Measurements from ENCODE around the gene SH3RF1. TPM values are rescaled to one million over a fixed set of nuclear protein-coding genes. Genes with fewer than 3 reads are reported as not detected.

SH3RF1 gene
- total RNA-seq, 2 donors from 2014 or later, result 7.8 to 12.4 TPM

DNA sequence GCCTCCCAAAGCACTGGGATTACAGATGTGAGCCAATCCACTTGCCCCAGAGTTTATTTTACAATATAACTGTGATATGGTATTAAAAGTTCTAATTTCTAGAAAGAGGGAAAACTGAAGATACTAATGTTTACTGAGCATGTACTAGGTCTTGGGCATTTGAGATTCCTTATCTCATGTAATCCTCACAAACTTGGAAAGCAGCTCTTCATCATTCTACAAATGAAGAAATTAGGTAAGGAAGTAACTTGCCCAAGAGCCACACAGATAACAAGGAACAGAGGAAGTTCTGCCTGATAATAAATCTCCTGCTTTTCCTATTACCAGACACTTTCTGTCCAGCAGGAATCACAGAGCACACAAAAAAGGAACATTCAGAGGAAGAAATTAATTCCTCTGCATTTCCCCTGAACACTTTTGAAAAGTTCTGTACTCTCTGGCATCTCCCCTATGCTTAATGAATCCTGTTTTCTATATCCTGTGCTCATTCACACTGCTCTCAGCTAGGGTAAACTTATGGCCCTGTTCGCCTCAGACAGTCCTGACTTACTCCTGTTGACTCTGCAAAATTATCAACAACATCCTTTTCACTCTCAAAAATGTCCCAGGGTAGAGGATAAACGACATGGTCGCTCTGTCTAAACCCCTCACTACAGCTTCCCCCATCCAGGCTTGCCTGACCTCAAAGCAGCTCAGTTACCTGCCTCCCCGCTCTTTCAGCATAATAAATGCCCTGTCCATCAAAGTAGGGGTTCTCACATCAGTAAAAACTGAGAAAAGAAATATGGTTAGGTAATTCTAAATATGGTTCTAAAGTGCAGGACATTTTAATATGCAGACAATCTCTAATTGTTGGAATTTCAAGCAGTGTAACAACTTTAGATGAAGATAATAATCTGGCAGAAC, 13.6 kb downstream of the SH3RF1 start:
- no peaks in the 10 kb centered on the region for H3K36me3 ChIP-seq
- H3K9me3 ChIP-seq, result no peaks in the 10 kb centered on the region
- peaks cover 0 to 64% of the 10 kb centered on the region in 2 donors for H3K4me1 ChIP-seq
- no peaks in the 10 kb centered on the region for H3K27me3 ChIP-seq
- no peak overlapping the region for H3K27ac ChIP-seq
- H3K4me3 ChIP-seq, result no peak overlapping the region
- TF ChIP-seq, protein P1, sequence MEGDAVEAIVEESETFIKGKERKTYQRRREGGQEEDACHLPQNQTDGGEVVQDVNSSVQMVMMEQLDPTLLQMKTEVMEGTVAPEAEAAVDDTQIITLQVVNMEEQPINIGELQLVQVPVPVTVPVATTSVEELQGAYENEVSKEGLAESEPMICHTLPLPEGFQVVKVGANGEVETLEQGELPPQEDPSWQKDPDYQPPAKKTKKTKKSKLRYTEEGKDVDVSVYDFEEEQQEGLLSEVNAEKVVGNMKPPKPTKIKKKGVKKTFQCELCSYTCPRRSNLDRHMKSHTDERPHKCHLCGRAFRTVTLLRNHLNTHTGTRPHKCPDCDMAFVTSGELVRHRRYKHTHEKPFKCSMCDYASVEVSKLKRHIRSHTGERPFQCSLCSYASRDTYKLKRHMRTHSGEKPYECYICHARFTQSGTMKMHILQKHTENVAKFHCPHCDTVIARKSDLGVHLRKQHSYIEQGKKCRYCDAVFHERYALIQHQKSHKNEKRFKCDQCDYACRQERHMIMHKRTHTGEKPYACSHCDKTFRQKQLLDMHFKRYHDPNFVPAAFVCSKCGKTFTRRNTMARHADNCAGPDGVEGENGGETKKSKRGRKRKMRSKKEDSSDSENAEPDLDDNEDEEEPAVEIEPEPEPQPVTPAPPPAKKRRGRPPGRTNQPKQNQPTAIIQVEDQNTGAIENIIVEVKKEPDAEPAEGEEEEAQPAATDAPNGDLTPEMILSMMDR (IDR thresholded peaks at IDR 0.05), result no peak
- DNase-seq (ENCODE audit: low spot score), result no peak

DNA sequence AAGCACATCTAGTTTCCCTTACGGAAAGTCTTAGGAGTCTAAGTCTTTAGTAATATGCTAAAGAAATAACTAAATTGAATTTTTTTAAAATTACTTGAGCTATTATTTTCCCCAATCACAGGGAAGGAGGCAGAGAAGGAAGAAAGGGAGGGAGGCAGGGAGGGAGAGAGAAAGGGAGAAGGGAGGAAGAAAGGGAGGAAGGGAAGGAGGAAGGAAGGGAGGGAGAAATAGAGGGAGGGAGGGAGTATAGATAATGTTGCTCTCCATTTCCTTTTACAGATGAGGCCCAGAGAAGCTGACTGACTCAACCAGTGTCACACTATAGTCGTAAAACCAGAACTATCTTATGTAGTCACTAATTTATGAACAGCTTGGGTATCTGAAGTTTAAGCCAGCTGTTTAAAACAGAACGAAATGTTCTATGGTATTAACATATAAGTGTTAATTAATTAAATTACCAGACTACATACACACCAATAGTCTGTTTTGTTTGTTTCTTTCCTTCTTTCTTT, 14.6 kb downstream of the SH3RF1 start:
- no peak overlapping the region for H3K27ac ChIP-seq
- DNase-seq (ENCODE audit: low spot score), result no peak
- no peaks in the 10 kb centered on the region for H3K27me3 ChIP-seq
- peaks cover 0 to 67% of the 10 kb centered on the region in 2 donors for H3K4me1 ChIP-seq
- TF ChIP-seq, protein P1 (IDR thresholded peaks at IDR 0.05), result no peak
- no peak overlapping the region for H3K4me3 ChIP-seq
- H3K9me3 ChIP-seq, result no peaks in the 10 kb centered on the region
- H3K36me3 ChIP-seq, result no peaks in the 10 kb centered on the region

DNA sequence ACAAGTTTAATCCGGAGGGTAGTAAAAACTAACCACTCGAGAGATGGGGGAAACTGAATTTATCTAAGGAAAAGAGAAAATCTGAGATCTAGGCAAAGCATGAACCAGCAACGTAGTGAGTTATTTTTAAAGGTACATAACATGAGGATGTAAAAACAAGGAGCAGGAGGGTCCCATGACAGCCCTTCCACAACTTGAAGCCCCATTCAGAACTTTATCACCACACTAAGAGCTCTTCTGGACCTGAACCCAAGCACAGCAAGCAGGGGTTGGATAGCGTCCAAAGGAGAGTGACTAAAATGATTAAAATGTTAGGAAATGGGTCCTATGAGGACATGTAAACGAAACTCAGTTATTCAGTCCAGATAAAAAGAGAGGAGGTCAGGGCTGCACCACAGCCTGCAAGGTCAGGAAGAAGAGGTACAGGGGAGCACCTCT, 16.2 kb downstream of the SH3RF1 start:
- H3K36me3 ChIP-seq, result no peaks in the 10 kb centered on the region
- TF ChIP-seq, protein P1 (IDR thresholded peaks at IDR 0.05), result no peak
- H3K4me3 ChIP-seq, result no peak overlapping the region
- DNase-seq (ENCODE audit: low spot score), result peak; percentile 66
- H3K4me1 ChIP-seq, result peaks cover 0 to 56% of the 10 kb centered on the region in 2 donors
- H3K9me3 ChIP-seq, result no peaks in the 10 kb centered on the region
- peak overlapping the region in 1 of 2 donors; percentile 9 for H3K27ac ChIP-seq
- no peaks in the 10 kb centered on the region for H3K27me3 ChIP-seq

DNA sequence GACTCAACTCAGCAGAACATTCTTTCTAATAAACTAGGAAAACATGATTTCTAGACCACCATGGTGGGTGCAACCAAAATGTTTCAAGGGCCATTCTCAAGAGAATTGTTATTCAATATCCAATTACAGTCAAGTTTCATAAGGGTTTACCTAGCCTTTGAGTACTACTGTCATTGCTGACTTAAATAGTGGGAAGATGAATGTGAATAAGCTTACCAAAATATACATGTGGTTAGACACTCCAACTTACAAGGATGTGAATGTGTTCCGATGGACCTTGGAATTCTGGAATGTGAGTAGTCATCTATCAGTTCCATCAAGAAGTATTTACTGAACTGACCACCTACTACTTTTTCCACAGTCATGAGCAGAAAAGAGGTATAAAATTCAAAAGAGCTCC, 16.9 kb downstream of the SH3RF1 start:
- DNase-seq (ENCODE audit: low spot score), result no peak
- no peaks in the 10 kb centered on the region for H3K9me3 ChIP-seq
- TF ChIP-seq, protein P1 (IDR thresholded peaks at IDR 0.05), result no peak
- H3K27me3 ChIP-seq, result no peaks in the 10 kb centered on the region
- no peak overlapping the region for H3K27ac ChIP-seq
- H3K36me3 ChIP-seq, result no peaks in the 10 kb centered on the region
- H3K4me3 ChIP-seq, result no peak overlapping the region
- peaks cover 0 to 56% of the 10 kb centered on the region in 2 donors for H3K4me1 ChIP-seq

DNA sequence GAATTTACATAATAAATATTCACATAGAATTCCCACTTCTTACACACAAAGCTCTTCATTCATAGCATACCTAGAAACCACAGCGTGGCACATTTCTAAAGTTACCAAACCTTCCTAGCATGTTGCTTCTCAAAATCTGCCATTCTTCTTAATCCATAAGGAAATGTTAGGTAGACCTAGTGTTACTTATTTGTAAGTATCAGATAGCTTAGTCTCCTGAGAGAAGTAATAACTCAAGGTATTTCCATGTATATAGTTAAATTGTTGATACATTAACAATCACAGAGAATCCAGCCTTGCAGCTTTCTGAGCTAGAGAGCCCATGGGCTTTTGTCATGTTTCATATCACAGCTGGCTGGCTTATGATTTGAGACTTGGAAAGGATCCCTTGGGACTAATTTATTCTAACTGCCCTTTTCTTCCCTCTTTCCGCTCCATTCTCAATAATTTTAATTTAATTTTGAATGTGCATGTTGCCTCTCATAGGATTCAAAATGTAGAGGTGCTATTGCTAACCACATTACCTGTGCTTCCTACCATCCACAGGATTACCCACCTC, 17.6 kb downstream of the SH3RF1 start:
- TF ChIP-seq, protein P1 (IDR thresholded peaks at IDR 0.05), result no peak
- Histone ChIP-seq H3K4me1 (peaks cover 0 to 56% of the 10 kb centered on the region in 2 donors), H3K27ac (no peak overlapping the region), H3K4me3 (no peak overlapping the region), H3K27me3 (no peaks in the 10 kb centered on the region), H3K36me3 (no peaks in the 10 kb centered on the region), H3K9me3 (no peaks in the 10 kb centered on the region)
- no peak for DNase-seq (ENCODE audit: low spot score)

Data from right atrium auricular region (tissue), 2 donors.